ENCODE data around the gene BST2.
"Not testable (repeated sequence)": the region's sequence is repeated elsewhere in the genome, so short reads cannot be mapped to it uniquely, and the experiment has no call there.

BST2 gene

GRCh38 chr19:17389957-17390664 is 15.3 kb downstream of the BST2 start:
- DNase-seq (ENCODE audit: low spot score) = no peak

GRCh38 chr19:17389288-17389687 is 16.1 kb downstream of the BST2 start:
- DNase-seq (ENCODE audit: low spot score) = no peak

- DNase-seq (ENCODE audit: low spot score) = peak; percentile 61
Measured at GRCh38 chr19:17385878-17386611, 19.4 kb downstream of the BST2 start.

- no peak for DNase-seq (ENCODE audit: low spot score)
Measured at GRCh38 chr19:17380426-17381138, 24.8 kb downstream of the BST2 start.

GRCh38 chr19:17379221-17379631 is 26.2 kb downstream of the BST2 start:
- DNase-seq (ENCODE audit: low spot score) = no peak

GRCh38 chr19:17378271-17378670 is 27.2 kb downstream of the BST2 start:
- no peak for DNase-seq (ENCODE audit: low spot score)

- peak; percentile 63 for DNase-seq (ENCODE audit: low spot score)
Measured at GRCh38 chr19:17376935-17377600, 28.4 kb downstream of the BST2 start, which contains the start of gene PLVAP. Gene PLVAP, minus strand, starts transcription at chr19:17377342. Its CDS starts 54 bp downstream, at chr19:17377288.

GRCh38 chr19:17370026-17370587 is 35.3 kb downstream of the BST2 start:
- DNase-seq (ENCODE audit: low spot score) = no peak

- no peak for DNase-seq (ENCODE audit: low spot score)
Measured at GRCh38 chr19:17365361-17365760, 40.1 kb downstream of the BST2 start.

GRCh38 chr19:17363852-17364605 is 41.4 kb downstream of the BST2 start:
- DNase-seq (ENCODE audit: low spot score) = not testable (repeated sequence)

- DNase-seq (ENCODE audit: low spot score) = no peak
Measured at GRCh38 chr19:17359905-17360800, 45.3 kb downstream of the BST2 start.

GRCh38 chr19:17358395-17358794 is 47.0 kb downstream of the BST2 start:
- no peak for DNase-seq (ENCODE audit: low spot score)

GRCh38 chr19:17357724-17358123 is 47.7 kb downstream of the BST2 start:
- DNase-seq (ENCODE audit: low spot score) = no peak

GRCh38 chr19:17357078-17357666 is 48.3 kb downstream of the BST2 start:
- DNase-seq (ENCODE audit: low spot score) = no peak

GRCh38 chr19:17353386-17353785 is 52.0 kb downstream of the BST2 start:
- DNase-seq (ENCODE audit: low spot score) = no peak
